SK-N-SH (cell line): ENCODE data around the gene BBX.

Experiments
- CHD2 ChIP-seq: fragments of 150-350 bp; IDR thresholded peaks from 2 replicates; pipeline ENCODE4 v1.6.1; 2018; ENCODE audit warnings: low read length; ENCODE audit not compliant: partially characterized antibody
- CTCF ChIP-seq: fragments of 200-600 bp; sonication (generic); IDR thresholded peaks from 2 replicates; pipeline ENCODE4 v1.6.1; 2017; ENCODE audit warnings: antibody characterized with exemption, mild to moderate bottlenecking, moderate library complexity
- EZH2phosphoT487 ChIP-seq: fragments of 200-600 bp; sonication (generic); IDR thresholded peaks from 2 replicates; pipeline ENCODE4 v1.6.1; 2017; ENCODE audit warnings: low read depth, mixed run types, mild to moderate bottlenecking, antibody characterized with exemption, moderate library complexity, borderline replicate concordance
- FOSL2 ChIP-seq: IDR thresholded peaks from 2 replicates; pipeline ENCODE4 v1.4.0; 2012; ENCODE audit warnings: low read depth, mild to moderate bottlenecking, moderate library complexity, borderline replicate concordance
- JUND ChIP-seq: IDR thresholded peaks from 2 replicates; pipeline ENCODE4 v1.4.0; 2012
- NRF1 ChIP-seq: IDR thresholded peaks from 2 replicates; pipeline ENCODE4 v1.6.1; 2012; ENCODE audit warnings: low read depth, mild to moderate bottlenecking, low read length
- POLR2AphosphoS5 ChIP-seq: IDR thresholded peaks from 2 replicates; pipeline ENCODE4 v1.6.1; 2012; ENCODE audit warnings: low read depth, low read length
- RXRA ChIP-seq: IDR thresholded peaks from 2 replicates; pipeline ENCODE4 v1.4.0; 2012; ENCODE audit warnings: low read depth, mild to moderate bottlenecking, borderline replicate concordance
- TF ChIP-seq, protein P1 (sequence below): fragments of 150-350 bp; IDR thresholded peaks from 2 replicates; pipeline ENCODE4 v1.6.1; 2017; ENCODE audit warnings: antibody characterized with exemption, low read length, low read depth, borderline replicate concordance

DNA sequence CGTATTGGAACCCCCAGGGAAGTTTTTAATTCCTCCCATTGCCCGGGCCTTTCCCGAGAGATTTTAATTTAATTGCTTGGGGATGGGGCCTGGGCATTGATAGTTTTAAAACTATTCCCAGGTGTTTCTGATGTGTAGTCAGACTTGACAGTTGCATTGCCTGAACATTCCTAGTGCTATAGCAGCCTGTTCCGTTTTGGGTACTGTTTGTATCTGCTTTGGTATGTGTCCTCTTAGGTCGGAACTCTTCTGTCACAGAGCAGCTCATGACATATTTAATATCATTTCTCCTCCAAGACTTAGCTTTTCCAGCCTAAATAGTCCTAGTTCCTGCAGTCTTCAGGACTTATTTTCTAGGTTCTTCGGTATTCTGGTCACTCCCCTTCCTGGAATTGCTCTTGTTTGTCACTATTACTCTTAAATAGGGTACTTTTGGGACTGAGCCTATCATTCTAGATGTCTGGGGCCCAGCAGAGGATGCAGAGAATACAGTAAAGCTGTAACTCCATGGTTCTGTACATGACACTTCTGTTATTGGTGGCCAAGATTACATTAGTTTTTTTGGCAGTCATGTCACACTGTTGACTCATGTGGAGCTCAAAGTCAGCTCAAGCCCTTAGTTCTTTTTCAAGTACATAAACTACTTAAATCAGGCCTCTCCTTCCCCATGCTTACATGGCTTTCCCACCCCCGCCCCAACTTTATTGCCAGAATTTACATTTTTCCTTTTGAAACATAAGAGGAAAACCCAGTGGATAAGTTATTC lies 81.5 kb downstream of the BBX start:
- TF ChIP-seq CHD2: no peak
- TF ChIP-seq CTCF: no peak
- TF ChIP-seq POLR2AphosphoS5: no peak
- TF ChIP-seq JUND: no peak
- TF ChIP-seq, protein P1, sequence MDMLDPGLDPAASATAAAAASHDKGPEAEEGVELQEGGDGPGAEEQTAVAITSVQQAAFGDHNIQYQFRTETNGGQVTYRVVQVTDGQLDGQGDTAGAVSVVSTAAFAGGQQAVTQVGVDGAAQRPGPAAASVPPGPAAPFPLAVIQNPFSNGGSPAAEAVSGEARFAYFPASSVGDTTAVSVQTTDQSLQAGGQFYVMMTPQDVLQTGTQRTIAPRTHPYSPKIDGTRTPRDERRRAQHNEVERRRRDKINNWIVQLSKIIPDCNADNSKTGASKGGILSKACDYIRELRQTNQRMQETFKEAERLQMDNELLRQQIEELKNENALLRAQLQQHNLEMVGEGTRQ: no peak
- TF ChIP-seq RXRA: no peak
- no peak for TF ChIP-seq EZH2phosphoT487
- TF ChIP-seq FOSL2: no peak
- TF ChIP-seq NRF1: no peak
